Mesothelial cell of epicardium (in vitro differentiated cells): Measurements from ENCODE around the gene SYMPK. TPM values are rescaled to one million over a fixed set of nuclear protein-coding genes. Genes with fewer than 3 reads are reported as not detected.

Experiments
- DNase-seq, 2 experiments: peaks; one replicate each; pipeline ENCODE4 v3.0.0; 2021; ENCODE audit warnings: low spot score in 2 of 2; ENCODE audit not compliant: unreplicated experiment in 2 of 2
- H3K27ac Mint-ChIP-seq: 2 replicates; pipeline ENCODE4 v1.8.0; 2021; ENCODE audit warnings: mixed read lengths
- H3K27me3 Mint-ChIP-seq: 2 replicates; pipeline ENCODE4 v1.8.0; 2021; ENCODE audit warnings: low read depth, mixed read lengths
- H3K36me3 Mint-ChIP-seq: 2 replicates; pipeline ENCODE4 v1.8.0; 2021; ENCODE audit warnings: mixed read lengths
- H3K4me1 Mint-ChIP-seq: 2 replicates; pipeline ENCODE4 v1.8.0; 2021; ENCODE audit warnings: mixed read lengths
- H3K4me3 Mint-ChIP-seq: 2 replicates; pipeline ENCODE4 v1.8.0; 2021; ENCODE audit warnings: mild to moderate bottlenecking, moderate library complexity, mixed read lengths
- H3K9me3 Mint-ChIP-seq: 2 replicates; pipeline ENCODE4 v1.8.0; 2021; ENCODE audit warnings: mixed read lengths
- CTCF ChIP-seq: fragments of 200-600 bp; sonication (generic); IDR thresholded peaks from one replicate; pipeline ENCODE4 v1.5.0; 2021; ENCODE audit warnings: antibody characterized with exemption; ENCODE audit not compliant: unreplicated experiment
- total RNA-seq: library from RNA; stranded (reverse); gene quantifications from 3 replicates; pipeline ENCODE4 v1.2.1, GENCODE V29; 2021

The SYMPK gene
- total RNA-seq, 1 donor from 2014 or later = 92.6 TPM

- no peak for TF ChIP-seq CTCF
- Mint-ChIP-seq H3K4me1 (peaks cover 18% of the 10 kb centered on the region), H3K36me3 (peaks cover 18% of the 10 kb centered on the region), H3K27me3 (no peaks in the 10 kb centered on the region), H3K4me3 (no peak overlapping the region), H3K9me3 (no peaks in the 10 kb centered on the region), H3K27ac (no peak overlapping the region)
- no peak for DNase-seq
Observed at GRCh38 chr19:45774765-45775164, 88.2 kb downstream of the SYMPK start.

GRCh38 chr19:45773384-45773783 lies 89.6 kb downstream of the SYMPK start:
- DNase-seq = no peak
- Mint-ChIP-seq H3K9me3 (no peaks in the 10 kb centered on the region), H3K27ac (no peak overlapping the region), H3K4me3 (no peak overlapping the region), H3K4me1 (peaks cover 4% of the 10 kb centered on the region), H3K36me3 (peaks cover 13% of the 10 kb centered on the region), H3K27me3 (no peaks in the 10 kb centered on the region)
- no peak for TF ChIP-seq CTCF

DNA sequence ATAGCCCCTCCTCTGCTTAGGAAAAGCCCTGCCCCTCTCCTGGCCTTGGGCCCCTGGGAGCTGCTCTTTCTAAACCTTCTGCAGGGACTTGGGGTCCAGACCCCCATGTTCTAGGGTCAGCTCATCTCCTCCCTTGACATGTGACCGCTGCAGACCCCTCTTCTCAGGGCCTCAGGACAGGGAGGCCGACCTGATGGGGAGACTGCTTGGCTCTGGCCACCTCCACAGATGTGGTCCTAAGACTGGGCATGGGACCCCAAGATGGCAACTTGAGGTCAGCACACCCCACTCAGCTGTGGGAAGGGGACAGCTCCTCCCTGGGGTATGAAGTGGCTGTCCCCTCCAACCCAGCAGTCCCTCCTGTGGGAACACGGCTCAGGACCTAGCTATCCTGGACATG lies 90.0 kb downstream of the SYMPK start:
- H3K4me3 Mint-ChIP-seq = no peak overlapping the region
- H3K4me1 Mint-ChIP-seq = peaks cover 4% of the 10 kb centered on the region
- no peak for DNase-seq
- H3K27me3 Mint-ChIP-seq = no peaks in the 10 kb centered on the region
- H3K9me3 Mint-ChIP-seq = no peaks in the 10 kb centered on the region
- TF ChIP-seq CTCF = no peak
- H3K27ac Mint-ChIP-seq = no peak overlapping the region
- H3K36me3 Mint-ChIP-seq = peaks cover 12% of the 10 kb centered on the region

- Mint-ChIP-seq H3K36me3 (peaks cover 8% of the 10 kb centered on the region), H3K27me3 (no peaks in the 10 kb centered on the region), H3K4me1 (peaks cover 6% of the 10 kb centered on the region), H3K4me3 (no peak overlapping the region), H3K27ac (peak overlapping the region; percentile 36), H3K9me3 (no peaks in the 10 kb centered on the region)
- DNase-seq = no peak
- no peak for TF ChIP-seq CTCF
Observed at GRCh38 chr19:45772130-45772840, 90.7 kb downstream of the SYMPK start.

DNA sequence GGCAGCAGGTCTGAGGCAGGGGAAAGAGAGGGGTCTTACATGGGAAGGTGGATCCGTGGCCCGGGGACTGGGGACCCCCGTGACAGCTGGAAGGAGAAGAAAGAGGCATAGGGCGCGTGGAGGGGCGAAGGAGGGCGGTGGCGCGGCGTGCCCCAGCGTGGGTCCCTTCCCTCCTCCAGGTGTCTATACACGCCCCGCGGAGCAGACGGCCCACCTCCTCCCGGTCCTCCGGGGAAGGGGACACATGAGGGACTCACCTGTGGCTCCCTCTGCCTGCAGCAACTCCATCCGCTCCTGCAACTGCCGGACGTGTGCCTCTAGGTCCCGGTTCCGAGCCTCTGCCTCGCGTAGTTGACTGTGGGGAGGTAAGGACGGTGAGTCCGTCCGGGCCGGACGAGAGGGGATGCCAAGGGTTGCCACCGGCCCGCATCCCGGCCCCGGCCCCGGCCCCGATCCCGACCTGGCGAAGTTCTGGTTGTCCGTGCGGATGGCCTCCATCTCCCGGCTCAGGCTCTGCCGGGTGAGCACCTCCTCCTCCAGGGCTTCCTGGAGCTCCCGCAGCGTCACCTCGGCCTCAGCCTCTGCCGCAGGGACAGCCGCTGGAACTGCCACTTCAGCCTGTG lies 91.5 kb downstream of the SYMPK start:
- Mint-ChIP-seq H3K4me3 (peak overlapping the region; percentile 98), H3K27me3 (no peaks in the 10 kb centered on the region), H3K36me3 (peaks cover 4% of the 10 kb centered on the region), H3K9me3 (no peaks in the 10 kb centered on the region), H3K27ac (peak overlapping the region; percentile 93), H3K4me1 (peaks cover 10% of the 10 kb centered on the region)
- DNase-seq = no peak
- no peak for TF ChIP-seq CTCF
